H1 (cell line): ENCODE measurements around the gene ARPC4.

Source experiments
- BRCA1 ChIP-seq: IDR thresholded peaks from 2 replicates; pipeline ENCODE4 v1.6.1; 2012; ENCODE audit warnings: low read depth, low read length, improper control_type of control experiment
- CBX8 ChIP-seq: fragments of 300-800, 300-1000 bp; sonication (generic); IDR thresholded peaks from 2 replicates; pipeline ENCODE4 v1.7.1; 2016; ENCODE audit warnings: low read depth, low read length, borderline replicate concordance
- CHD7 ChIP-seq: fragments of 300-600 bp; sonication (generic); IDR thresholded peaks from 2 replicates; pipeline ENCODE4 v1.7.1; 2012; ENCODE audit warnings: low read length, moderate library complexity, mild to moderate bottlenecking, inconsistent platforms; ENCODE audit not compliant: insufficient replicate concordance
- CTCF ChIP-seq, 3 experiments: IDR thresholded peaks; 1 replicate in 2 of 3; 2 replicates in 1 of 3; pipeline versions ENCODE4 v1.5.1 to v1.6.1; 2011; ENCODE audit warnings: low read length in 3 of 3, mild to moderate bottlenecking in 3 of 3, inconsistent platforms in 2 of 3, low read depth in 1 of 3, moderate library complexity in 1 of 3; ENCODE audit not compliant: insufficient read depth in 1 of 3; ENCODE audit errors: control extremely low read depth in 1 of 3
- EGR1 ChIP-seq: IDR thresholded peaks from 2 replicates; pipeline ENCODE4 v1.6.1; 2011; ENCODE audit warnings: low read depth, low read length, borderline replicate concordance
- HDAC6 ChIP-seq: IDR thresholded peaks from one replicate; pipeline ENCODE4 v1.7.1; 2012; ENCODE audit warnings: low read depth, mild to moderate bottlenecking, inconsistent platforms, low read length, moderate library complexity
- POLR2A ChIP-seq, 2 experiments: IDR thresholded peaks; 1 replicate in 1 of 2; 2 replicates in 1 of 2; pipeline ENCODE4 v1.6.1; 2011; ENCODE audit warnings: low read depth in 2 of 2, low read length in 2 of 2, mild to moderate bottlenecking in 2 of 2; ENCODE audit errors: control extremely low read depth in 1 of 2
- POU5F1 ChIP-seq: IDR thresholded peaks from 2 replicates; pipeline ENCODE4 v1.6.1; 2011; ENCODE audit warnings: low read depth, mild to moderate bottlenecking, low read length, moderate library complexity
- RFX5 ChIP-seq: IDR thresholded peaks from 2 replicates; pipeline ENCODE4 v1.6.1; 2011; ENCODE audit warnings: low read depth, low read length, improper control_type of control experiment, borderline replicate concordance
- RNF2 ChIP-seq: fragments of 200-900, 300-1000 bp; sonication (generic); IDR thresholded peaks from 2 replicates; pipeline ENCODE4 v1.7.1; 2016; ENCODE audit warnings: borderline replicate concordance, low read depth, mild to moderate bottlenecking, antibody characterized with exemption, low read length; ENCODE audit not compliant: poor library complexity, severe bottlenecking; ENCODE audit errors: missing control alignments
- SIRT6 ChIP-seq: IDR thresholded peaks from one replicate; pipeline ENCODE4 v1.7.1; 2012; ENCODE audit warnings: low read length, inconsistent platforms
- SP1 ChIP-seq: IDR thresholded peaks from 2 replicates; pipeline ENCODE4 v1.6.1; 2011; ENCODE audit warnings: low read depth, low read length

GRCh38 chr3:9781551-9781950 lies 11.3 kb upstream of the ARPC4 start:
- TF ChIP-seq POLR2A (IDR thresholded peaks at IDR 0.05; ENCODE audit: control extremely low read depth in 1 of 2, low read depth in 2 of 2, low read length in 2 of 2): no peak
- TF ChIP-seq POU5F1: no peak
- no peak for TF ChIP-seq EGR1
- no peak for TF ChIP-seq RFX5
- TF ChIP-seq HDAC6: no peak
- no peak for TF ChIP-seq CTCF (IDR thresholded peaks at IDR 0.05; ENCODE audit: control extremely low read depth in 1 of 3, insufficient read depth in 1 of 3, low read depth in 1 of 3, low read length in 3 of 3)
- no peak for TF ChIP-seq CHD7
- TF ChIP-seq RNF2: no peak
- no peak for TF ChIP-seq BRCA1
- no peak for TF ChIP-seq SIRT6
- no peak for TF ChIP-seq CBX8
- no peak for TF ChIP-seq SP1
